AG08395 (cell line): ENCODE measurements around the gene ASIC2.

Source experiments
- DNase-seq: peaks from one replicate; pipeline ENCODE4 v3.0.0; 2012; ENCODE audit warnings: mixed read lengths, low spot score

Gene ASIC2

DNA sequence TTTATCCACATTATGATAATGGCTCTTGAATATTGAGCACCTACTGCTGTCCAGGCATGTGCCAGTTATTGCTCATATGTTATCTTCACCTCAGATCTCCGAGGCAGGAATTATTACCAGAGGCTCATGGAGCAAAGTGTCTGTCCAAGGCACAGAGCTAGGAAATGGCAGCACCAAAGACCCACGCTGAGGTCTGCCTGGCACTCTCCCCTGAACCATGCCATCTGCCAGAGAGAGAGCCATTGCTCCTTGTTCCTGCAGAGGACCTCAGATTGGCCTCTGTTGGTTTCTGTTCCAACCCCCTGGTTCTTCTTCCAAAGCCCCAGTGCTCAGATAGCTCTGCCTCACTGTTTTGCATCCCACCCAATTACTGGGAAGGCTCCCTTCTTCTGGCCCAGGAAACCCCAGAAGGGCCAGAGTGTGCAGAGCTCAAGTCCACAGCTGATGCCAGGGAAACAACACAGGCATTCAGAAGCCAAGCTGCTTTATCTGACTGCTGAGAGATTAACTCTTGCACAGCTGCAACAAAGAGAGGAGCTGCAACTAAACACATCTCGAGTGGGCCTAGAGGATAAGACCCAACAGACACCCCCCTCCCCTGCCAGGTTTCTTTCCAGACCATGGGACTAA, 5.9 kb downstream of the ASIC2 start:
- DNase-seq: no peak

DNA sequence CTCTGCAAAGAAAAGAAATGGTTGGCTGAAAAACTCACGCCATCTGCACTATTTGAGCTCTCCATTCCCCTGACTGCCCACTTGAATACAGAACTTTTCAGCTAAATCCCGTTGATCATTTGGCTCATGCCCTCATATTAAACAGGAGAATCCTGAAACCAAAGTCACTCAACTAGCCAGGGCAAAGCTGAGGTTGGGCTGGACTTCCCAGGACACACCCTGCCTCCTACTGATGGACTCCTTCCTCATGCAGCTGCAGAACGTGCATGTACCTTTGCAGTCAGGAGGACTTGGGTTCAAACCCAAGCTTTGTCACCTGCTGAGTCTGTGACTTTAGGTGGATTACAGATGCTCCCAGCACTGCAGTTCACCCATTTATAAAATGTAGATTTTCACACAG, 7.7 kb downstream of the ASIC2 start:
- DNase-seq: no peak

DNA sequence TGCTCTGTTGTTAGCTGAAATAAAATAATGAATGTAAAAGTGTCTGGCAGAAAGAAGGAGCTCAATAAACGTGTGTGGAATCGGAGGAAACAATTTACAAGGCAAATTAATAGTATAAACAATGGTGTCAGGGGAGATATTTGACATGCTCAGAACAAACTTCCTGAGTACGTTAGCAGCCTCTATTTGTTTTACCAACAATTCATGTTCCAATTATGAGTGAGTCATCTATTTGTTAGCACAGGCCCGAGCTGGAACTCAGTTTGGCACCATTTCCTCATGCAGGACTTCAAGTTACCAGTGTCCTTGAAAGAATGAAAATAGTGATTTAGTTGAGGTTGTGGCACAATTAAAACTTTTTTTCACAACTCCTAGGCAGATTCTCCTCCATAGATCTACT, 9.1 kb downstream of the ASIC2 start:
- peak; percentile 74 for DNase-seq

DNA sequence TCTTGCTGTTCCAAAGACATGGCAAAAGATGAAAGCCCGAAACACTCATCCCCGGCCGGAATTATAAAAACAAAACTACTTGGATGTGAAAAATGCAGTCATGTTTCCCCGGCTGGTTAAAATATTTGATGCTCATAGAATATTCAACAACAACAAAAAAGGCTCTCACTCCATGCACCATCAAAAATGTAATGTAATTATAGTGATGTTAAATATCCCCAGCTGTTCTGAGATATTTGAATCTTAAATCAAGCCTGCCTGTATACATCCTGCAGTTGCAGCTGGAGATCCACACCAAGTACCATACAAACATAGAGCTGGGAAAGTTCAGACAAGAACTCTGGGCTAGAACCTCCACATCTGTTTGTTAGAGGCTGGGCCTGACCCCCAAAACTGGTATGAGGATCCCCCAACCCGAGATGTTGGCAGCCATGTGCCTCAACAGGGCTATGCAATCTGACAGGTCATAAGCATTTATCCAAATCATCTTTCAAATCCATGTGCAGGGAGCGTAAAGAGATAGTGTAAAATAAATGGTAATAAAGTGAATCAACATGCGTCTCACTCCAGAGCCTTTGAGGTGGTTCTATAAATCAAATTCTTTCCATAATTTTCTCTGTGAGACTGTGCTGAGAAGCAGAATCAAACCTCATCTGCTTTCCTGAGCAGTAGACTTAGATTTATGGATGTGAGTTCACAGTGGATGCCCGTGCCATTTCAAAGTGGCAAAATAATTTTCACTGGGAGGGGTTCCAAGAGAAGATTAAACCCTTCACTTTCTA, 12.7 kb downstream of the ASIC2 start:
- DNase-seq: no peak

- no peak for DNase-seq
These were observed 15.5 kb downstream of the ASIC2 start for GRCh38 chr17:33277436-33278100.

- no peak for DNase-seq
These were observed 19.2 kb downstream of the ASIC2 start for GRCh38 chr17:33273743-33274410.

- DNase-seq: no peak
These were observed 19.8 kb downstream of the ASIC2 start for GRCh38 chr17:33273271-33273670.

DNA sequence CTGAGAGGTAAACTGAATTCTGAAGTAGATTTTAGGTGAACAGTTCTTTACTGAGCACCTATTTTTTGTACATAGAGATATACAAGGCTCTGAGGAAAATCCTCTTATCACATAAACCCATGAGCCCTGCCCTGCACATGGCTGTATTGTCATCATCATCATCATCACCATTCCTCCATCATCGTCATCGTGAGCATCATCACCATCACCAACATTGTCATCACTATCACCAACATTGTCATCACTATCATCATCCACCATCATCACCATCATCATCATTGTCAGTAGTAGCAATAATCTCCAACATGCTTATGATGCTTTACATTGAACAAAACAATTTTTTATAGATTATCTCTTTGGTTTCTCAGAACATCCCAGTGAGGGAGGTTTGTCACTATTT, 20.7 kb downstream of the ASIC2 start:
- DNase-seq: no peak

- no peak for DNase-seq
These were observed 23.6 kb downstream of the ASIC2 start for GRCh38 chr17:33269337-33270060.

DNA sequence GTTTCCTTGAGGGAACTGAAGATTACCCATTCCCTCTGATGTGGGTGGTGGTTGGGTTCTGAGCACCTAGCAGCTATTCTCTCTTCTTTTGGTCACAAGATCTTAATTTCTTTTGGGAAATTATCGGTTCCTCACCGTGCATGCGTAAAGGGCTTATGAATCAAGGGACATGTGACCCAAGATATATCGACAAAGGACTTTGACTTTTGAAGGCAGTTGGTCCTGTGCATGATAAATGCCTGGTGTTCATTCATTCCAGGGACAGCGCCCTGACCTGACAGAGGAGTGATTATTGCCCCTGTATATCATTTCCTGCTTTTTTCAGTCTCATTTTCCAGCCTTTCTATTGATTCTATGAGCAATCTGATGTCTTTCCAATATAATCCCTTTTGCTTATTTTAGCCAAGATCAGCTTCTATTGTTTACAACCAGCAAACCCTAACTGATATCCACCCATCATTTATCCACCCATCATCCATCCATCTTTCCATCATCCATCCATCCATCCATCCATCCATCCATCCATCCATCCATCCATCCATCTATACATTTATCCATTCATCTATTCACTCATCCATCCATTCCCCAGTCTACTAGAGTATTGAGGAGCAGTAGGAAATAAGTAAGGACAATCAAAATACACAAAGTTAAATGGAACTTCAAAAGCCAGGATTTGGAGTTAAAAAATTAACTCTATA, 25.1 kb downstream of the ASIC2 start:
- DNase-seq: no peak

- DNase-seq: peak; percentile 81
These were observed 25.8 kb downstream of the ASIC2 start for GRCh38 chr17:33267271-33267790.

GRCh38 chr17:33266611-33267010, 26.5 kb downstream of the ASIC2 start:
- no peak for DNase-seq

DNA sequence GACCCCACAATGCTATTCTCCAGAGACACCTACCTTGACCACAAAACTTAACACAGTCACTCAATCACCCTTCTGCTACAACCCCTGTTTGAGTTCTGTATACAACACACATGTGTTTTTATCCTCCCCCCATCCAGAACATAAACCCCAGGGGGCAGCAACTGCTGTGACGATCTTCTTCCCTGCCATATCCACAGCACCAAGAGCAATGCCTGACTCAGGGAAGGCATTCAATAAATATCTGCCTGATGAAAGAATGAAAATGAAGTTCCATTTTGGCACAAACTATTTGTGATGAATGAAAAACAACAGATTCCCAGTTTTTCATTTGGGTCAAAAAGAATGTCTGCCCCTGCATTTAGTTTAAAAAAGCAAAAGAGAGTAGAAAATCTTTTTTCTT, 27.0 kb downstream of the ASIC2 start:
- DNase-seq: peak; percentile 21

DNA sequence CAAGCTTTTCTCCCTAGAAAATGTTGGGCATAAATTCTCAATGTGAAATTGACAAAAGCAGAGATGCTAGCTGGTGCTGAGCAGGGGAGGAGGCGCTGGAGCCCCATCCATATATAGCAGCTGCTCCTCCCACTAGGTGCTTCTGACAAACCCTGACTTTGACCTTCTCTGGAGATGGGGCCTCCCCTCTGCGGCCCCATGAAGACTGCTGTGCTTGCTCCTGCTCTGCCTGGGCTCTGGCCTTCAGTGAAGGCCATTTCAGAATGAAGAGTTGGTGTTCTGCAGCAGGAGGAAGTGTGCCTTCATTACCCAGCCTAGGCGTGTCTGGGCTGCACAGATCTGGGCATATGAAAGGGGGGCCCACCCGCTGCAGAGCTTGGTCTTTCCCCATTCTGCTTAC, 29.7 kb downstream of the ASIC2 start:
- no peak for DNase-seq

DNA sequence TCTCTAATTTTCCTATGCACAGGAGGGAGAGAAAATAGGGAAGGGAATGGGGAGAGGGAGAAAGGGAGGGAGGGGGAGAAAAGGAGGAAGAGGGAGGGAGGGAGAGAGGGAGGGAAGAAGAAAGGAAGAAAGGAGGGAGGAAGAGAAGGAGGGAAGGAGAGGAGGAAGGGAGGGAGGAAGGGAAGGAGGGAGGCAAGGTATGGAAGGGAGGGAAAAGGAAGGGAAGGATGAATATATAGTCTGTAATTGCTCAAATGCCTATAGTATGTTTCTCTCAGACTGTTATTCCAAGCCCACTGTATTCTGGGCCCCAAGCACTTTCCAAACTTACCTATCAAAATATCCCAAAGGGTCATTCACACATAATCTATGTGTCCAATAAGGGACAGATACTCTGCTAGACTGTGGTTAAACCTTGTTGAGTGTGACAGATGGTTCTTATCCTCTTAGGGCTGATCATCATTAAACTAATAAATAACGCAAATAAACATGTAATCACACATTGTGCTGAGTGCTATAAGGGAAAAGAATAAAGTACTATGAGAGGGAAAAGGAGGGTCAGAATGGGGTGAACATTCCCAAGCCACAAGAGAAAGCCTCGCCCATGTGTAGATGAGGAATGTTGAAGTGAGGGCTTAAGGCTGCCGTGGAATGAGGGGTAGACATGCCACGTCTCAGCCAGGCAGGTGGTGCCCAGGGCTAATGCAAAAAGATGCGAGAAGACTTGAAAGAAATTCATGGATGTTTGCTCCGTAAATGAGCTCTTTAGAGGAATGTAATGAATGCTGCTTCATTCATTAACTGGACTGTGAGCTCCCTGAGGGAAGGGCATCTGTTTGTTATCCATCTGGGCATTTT, 30.6 kb downstream of the ASIC2 start:
- no peak for DNase-seq

DNA sequence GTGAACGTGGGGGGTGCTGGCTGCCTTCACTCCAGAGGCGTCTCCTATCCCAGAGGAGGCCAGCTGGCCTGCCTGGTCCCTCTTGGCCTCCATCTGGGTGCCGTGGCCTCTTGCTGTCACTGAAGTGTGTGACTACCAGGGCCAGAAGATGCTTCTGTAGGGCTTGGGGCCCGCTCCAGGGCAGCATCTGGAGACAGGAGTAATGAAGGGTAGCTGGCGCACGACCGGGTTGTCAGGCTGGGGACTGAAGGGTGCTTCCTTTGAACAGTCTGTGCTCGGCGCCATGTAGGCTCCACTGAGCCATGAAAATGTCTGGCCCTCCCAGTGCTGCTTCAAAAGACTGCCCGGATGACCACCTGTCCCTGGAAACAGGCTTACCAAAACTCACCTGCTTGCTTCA, 31.3 kb downstream of the ASIC2 start:
- no peak for DNase-seq

DNA sequence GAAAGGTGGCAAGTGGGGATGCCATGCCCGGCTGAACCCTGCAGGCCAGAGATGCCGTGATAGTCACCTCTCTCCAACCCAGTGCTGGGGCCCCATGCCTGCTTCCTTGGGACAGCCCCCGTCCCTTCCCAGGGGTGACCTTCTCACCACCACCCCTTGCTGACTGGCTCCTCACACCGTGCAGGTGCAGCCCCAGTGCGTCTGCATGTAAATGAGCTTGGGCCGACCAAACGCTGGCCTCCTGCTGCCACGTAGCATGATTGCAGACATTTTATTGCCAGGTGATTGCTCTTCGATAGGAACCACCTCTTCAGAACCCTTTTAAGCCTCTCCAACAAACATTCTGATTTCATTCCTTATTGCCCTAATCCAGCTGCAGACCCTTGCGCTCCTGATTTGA, 32.5 kb downstream of the ASIC2 start:
- DNase-seq: no peak

DNA sequence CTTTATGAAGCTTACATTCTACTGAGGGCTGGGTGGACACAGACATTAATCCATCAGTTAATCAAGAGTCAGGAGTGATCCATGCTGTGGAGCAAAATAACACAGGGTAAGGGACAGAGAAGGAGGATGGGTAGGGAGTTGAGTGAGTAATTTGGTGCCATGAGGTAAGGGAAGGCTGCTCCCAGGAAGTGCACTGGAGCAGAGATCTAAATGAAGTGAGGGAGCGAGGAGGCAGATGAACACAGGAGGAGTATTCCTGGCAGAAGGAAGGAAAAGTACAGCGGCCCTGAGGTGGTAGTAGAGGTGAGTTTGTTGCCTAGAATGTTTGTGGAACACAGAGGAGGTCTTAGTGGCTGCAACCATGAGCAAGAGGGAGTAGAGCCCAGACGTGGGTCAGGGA, 34.8 kb downstream of the ASIC2 start:
- DNase-seq: no peak

- DNase-seq: no peak
These were observed 47.9 kb downstream of the ASIC2 start for GRCh38 chr17:33245183-33245582.

- no peak for DNase-seq
These were observed 49.4 kb downstream of the ASIC2 start for GRCh38 chr17:33243732-33244131.
